CD4-positive, alpha-beta T cell (primary cell): Measurements from ENCODE around the gene DDX6. TPM values are rescaled to one million over a fixed set of nuclear protein-coding genes. Genes with fewer than 3 reads are reported as not detected.

ENCODE experiments used
- total RNA-seq, 174 experiments: library from RNA in 2 of 174; stranded (reverse) in 2 of 174; gene quantifications; one replicate each; pipeline ENCODE4 v1.2.3 and lab custom pipeline; 2021 to 2026

Gene DDX6
- total RNA-seq, 2 experiments from 2014 or later: 341 to 355 TPM

Other genes with a start within 250 kb of the DDX6 start
- gene IFT46, start 225.2 kb downstream of the DDX6 start, total RNA-seq: 1 to 10 TPM; 4.9 to 6.3 TPM
- 10 to 100 TPM; 73.7 to 78.6 TPM for gene ARCN1, start 218.8 kb downstream of the DDX6 start, total RNA-seq
- 1 to 10 TPM; 1.8 to 2.3 TPM for gene PHLDB1, start 183.5 kb downstream of the DDX6 start, total RNA-seq
- not detected for gene TREH, start 111.5 kb downstream of the DDX6 start, total RNA-seq
- 10 to 100 TPM; 13.2 to 14.3 TPM for gene CXCR5, start 92.7 kb upstream of the DDX6 start, total RNA-seq
- 100 to 1,000 TPM; 326 to 332 TPM for gene BCL9L, start 134.8 kb upstream of the DDX6 start, total RNA-seq
- under 1 TPM in 1 of 2 experiments, not detected in 1; 0.27 TPM for gene UPK2, start 165.1 kb upstream of the DDX6 start, total RNA-seq
- gene FOXR1, start 180.6 kb upstream of the DDX6 start, total RNA-seq: not detected
- 100 to 1,000 TPM; 121 to 122 TPM for gene CENATAC, start 207.0 kb upstream of the DDX6 start, total RNA-seq
- gene RPS25, start 227.2 kb upstream of the DDX6 start, total RNA-seq: 1,000 to 10,000 TPM; 2,261 to 2,296 TPM
- 100 to 1,000 TPM; 101 to 106 TPM for gene TRAPPC4, start 227.6 kb upstream of the DDX6 start, total RNA-seq
- gene SLC37A4, start 239.7 kb upstream of the DDX6 start, total RNA-seq: 1 to 10 TPM; 5.2 to 6.6 TPM